PC-9 (cell line): ENCODE data around the gene CNTNAP2. TPM values are rescaled to one million over a fixed set of nuclear protein-coding genes. Genes with fewer than 3 reads are reported as not detected.
"Not testable (repeated sequence)": the region's sequence is repeated elsewhere in the genome, so short reads cannot be mapped to it uniquely, and the experiment has no call there.

Experiments used
- BruUV-seq: library from RNA; stranded (reverse); fragments of 400-500 nt; replicated peaks from 2 replicates; lab custom pipeline; 2021; lab: Mats Ljungman, UMichigan
- CTCF ChIA-PET: fragments of 300-600 bp; sonication (Branson Sonifier 250); formaldehyde crosslinking; loops from one replicate; lab custom pipeline; 2022; ENCODE audit warnings: antibody characterized with exemption; lab: Charles Lee
- POLR2A ChIA-PET: fragments of 300-600 bp; sonication (Branson Sonifier 250); formaldehyde crosslinking; loops from one replicate; lab custom pipeline; 2022; ENCODE audit warnings: antibody characterized with exemption; ENCODE audit not compliant: unreplicated experiment; lab: Charles Lee
- DNase-seq, 2 experiments: peaks; one replicate each; pipeline versions ENCODE4 v3.0.0 to v3.0.0-alpha.2; 2015 to 2022; ENCODE audit warnings: mixed read lengths in 1 of 2
- H2AFZ ChIP-seq: fragments of 200-600 bp; sonication (generic); 2 replicates; pipeline ENCODE4 v1.8.1; 2017; ENCODE audit warnings: antibody characterized with exemption
- H3F3A ChIP-seq: fragments of 200-600 bp; sonication (generic); 2 replicates; pipeline ENCODE4 v1.8.1; 2017; ENCODE audit warnings: antibody characterized with exemption, mild to moderate bottlenecking, low read depth; ENCODE audit not compliant: insufficient read depth
- H3K27ac ChIP-seq: fragments of 200-600 bp; sonication (generic); 2 replicates; pipeline ENCODE4 v1.6.1; 2016; ENCODE audit warnings: mixed run types
- H3K27me3 ChIP-seq: fragments of 200-600 bp; sonication (generic); 2 replicates; pipeline ENCODE4 v1.6.1; 2016; ENCODE audit warnings: low read depth, mixed run types; ENCODE audit not compliant: insufficient read depth
- H3K36me3 ChIP-seq: fragments of 200-600 bp; sonication (generic); 2 replicates; pipeline ENCODE4 v1.6.1; 2016; ENCODE audit warnings: low read depth, mixed run types
- H3K4me1 ChIP-seq: fragments of 200-600 bp; sonication (generic); replicated peaks from 2 replicates; pipeline ENCODE4 v1.6.1; 2016; ENCODE audit warnings: mixed run types; ENCODE audit not compliant: insufficient read depth
- H3K4me2 ChIP-seq: fragments of 200-600 bp; sonication (generic); 2 replicates; pipeline ENCODE4 v1.6.1; 2017; ENCODE audit warnings: mixed run types
- H3K4me3 ChIP-seq: fragments of 200-600 bp; sonication (generic); 2 replicates; pipeline ENCODE4 v1.6.1; 2016; ENCODE audit warnings: mixed run types
- H3K79me2 ChIP-seq: fragments of 200-600 bp; sonication (generic); 2 replicates; pipeline ENCODE4 v1.6.1; 2017; ENCODE audit warnings: low read depth, mixed run types
- H3K9me2 ChIP-seq: fragments of 200-600 bp; sonication (generic); 2 replicates; pipeline ENCODE4 v1.8.1; 2017; ENCODE audit warnings: mild to moderate bottlenecking; ENCODE audit not compliant: insufficient read depth
- H3K9me3 ChIP-seq: fragments of 200-600 bp; sonication (generic); 2 replicates; pipeline ENCODE4 v1.8.1; 2016; ENCODE audit warnings: low read depth; ENCODE audit not compliant: insufficient read depth
- H4K20me1 ChIP-seq: fragments of 200-600 bp; sonication (generic); 2 replicates; pipeline ENCODE4 v1.8.1; 2017; ENCODE audit not compliant: insufficient read depth
- EZH2 ChIP-seq: fragments of 200-600 bp; sonication (generic); IDR thresholded peaks from 2 replicates; pipeline ENCODE4 v1.8.0; 2017; ENCODE audit warnings: antibody characterized with exemption, low read depth
- intact Hi-C: fragments of 100-400 bp; cut with micrococcal nuclease; formaldehyde crosslinking; loops from one replicate; pipeline ENCODE4 v1.10.0; 2022; ENCODE audit not compliant: unreplicated experiment
- total RNA-seq: library from RNA; stranded (reverse); gene quantifications from 2 replicates; pipeline ENCODE4 v1.2.3, GENCODE V29; 2021
- TF ChIP-seq, protein P1 (sequence below): fragments of 200-600 bp; sonication (generic); conservative IDR thresholded peaks from 2 replicates; pipeline ENCODE4 v1.6.1; 2017; ENCODE audit warnings: mixed run types, antibody characterized with exemption, mild to moderate bottlenecking, moderate library complexity

CNTNAP2 gene
- total RNA-seq, 1 experiment from 2014 or later, result not detected

DNA sequence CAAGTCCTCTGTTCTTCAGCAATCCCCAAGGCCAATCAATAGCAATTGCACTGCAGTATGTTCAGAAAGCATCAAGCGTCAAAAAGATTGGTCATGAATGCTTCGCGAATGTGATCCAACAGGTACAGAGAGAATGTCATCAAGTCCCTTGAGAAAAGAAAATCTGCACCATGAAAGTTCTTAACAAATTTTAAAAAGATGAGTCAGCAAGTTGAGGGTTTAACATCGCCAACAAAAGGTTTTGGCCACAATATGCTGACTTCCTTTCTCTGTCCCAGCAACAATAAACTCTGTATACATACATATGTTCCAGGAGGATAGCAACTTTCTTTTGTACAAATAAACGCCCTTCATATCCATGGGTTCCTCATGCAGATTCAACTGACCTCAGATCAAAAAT, 2305.4 kb downstream of the CNTNAP2 start:
- H3K4me2 ChIP-seq, result no peak overlapping the region
- no peak overlapping the region for H3K27ac ChIP-seq
- no peaks in the 10 kb centered on the region for H3K36me3 ChIP-seq
- H3K79me2 ChIP-seq, result no peaks in the 10 kb centered on the region
- H2AFZ ChIP-seq, result no peak overlapping the region
- no TSS peak for BruUV-seq
- intact Hi-C loops, result no loop called here
- TF ChIP-seq EZH2, result no peak
- TF ChIP-seq, protein P1, sequence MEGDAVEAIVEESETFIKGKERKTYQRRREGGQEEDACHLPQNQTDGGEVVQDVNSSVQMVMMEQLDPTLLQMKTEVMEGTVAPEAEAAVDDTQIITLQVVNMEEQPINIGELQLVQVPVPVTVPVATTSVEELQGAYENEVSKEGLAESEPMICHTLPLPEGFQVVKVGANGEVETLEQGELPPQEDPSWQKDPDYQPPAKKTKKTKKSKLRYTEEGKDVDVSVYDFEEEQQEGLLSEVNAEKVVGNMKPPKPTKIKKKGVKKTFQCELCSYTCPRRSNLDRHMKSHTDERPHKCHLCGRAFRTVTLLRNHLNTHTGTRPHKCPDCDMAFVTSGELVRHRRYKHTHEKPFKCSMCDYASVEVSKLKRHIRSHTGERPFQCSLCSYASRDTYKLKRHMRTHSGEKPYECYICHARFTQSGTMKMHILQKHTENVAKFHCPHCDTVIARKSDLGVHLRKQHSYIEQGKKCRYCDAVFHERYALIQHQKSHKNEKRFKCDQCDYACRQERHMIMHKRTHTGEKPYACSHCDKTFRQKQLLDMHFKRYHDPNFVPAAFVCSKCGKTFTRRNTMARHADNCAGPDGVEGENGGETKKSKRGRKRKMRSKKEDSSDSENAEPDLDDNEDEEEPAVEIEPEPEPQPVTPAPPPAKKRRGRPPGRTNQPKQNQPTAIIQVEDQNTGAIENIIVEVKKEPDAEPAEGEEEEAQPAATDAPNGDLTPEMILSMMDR, result no peak
- CTCF ChIA-PET, result no interaction called here
- no peak for DNase-seq
- H3K9me3 ChIP-seq, result no peaks in the 10 kb centered on the region
- H3F3A ChIP-seq, result no peaks in the 10 kb centered on the region
- H3K9me2 ChIP-seq, result no peaks in the 10 kb centered on the region
- peaks cover 78% of the 10 kb centered on the region for H3K27me3 ChIP-seq
- H3K4me1 ChIP-seq, result no peaks in the 10 kb centered on the region
- no peaks in the 10 kb centered on the region for H4K20me1 ChIP-seq
- H3K4me3 ChIP-seq, result no peak overlapping the region
- POLR2A ChIA-PET, result no interaction called here

DNA sequence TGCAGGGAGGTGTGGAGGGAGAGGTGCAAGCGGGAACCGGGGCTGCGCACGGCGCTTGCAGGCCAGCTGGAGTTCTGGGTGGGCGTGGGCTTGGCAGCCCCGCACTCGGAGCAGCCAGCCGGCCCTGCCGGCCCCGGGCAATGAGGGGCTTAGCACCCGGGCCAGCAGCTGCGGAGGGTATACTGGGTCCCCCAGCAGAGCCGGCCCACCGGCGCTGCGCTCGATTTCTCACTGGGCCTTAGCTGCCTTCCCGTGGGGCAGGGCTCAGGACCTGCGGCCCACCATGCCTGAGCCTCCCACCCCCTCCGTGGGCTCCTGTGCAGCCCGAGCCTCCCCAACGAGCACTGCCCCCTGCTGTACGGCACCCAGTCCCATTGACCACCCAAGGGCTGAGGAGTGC, 2309.8 kb downstream of the CNTNAP2 start:
- H3K9me2 ChIP-seq, intact Hi-C loops, H3K4me2 ChIP-seq, H4K20me1 ChIP-seq, H3K4me3 ChIP-seq, DNase-seq, POLR2A ChIA-PET, H3F3A ChIP-seq, BruUV-seq, H3K9me3 ChIP-seq, H3K79me2 ChIP-seq, H3K36me3 ChIP-seq, H2AFZ ChIP-seq, H3K27ac ChIP-seq, H3K4me1 ChIP-seq, CTCF ChIA-PET: not testable (repeated sequence)
- H3K27me3 ChIP-seq, result peaks cover 56% of the 10 kb centered on the region

DNA sequence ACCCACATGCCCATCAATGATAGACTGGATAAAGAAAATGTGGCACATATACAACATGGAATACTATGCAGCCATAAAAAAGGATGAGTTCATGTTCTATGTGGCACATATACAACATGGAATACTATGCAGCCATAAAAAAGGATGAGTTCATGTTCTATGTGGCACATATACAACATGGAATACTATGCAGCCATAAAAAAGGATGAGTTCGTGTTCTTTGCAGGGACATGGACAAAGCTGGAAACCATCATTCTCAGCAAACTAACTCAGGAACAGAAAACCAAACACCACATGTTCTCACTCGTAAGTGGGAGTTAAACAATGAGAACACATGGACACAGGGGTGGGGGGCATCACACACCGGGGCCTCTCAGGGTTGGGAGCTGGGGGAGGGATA, 2314.1 kb downstream of the CNTNAP2 start:
- POLR2A ChIA-PET, DNase-seq, H3K9me3 ChIP-seq, H3K27ac ChIP-seq, CTCF ChIA-PET, intact Hi-C loops, H3K9me2 ChIP-seq, H3K4me3 ChIP-seq, H3F3A ChIP-seq, H2AFZ ChIP-seq, H3K36me3 ChIP-seq, BruUV-seq, H3K4me2 ChIP-seq, H3K79me2 ChIP-seq, H3K4me1 ChIP-seq, H4K20me1 ChIP-seq: not testable (repeated sequence)
- H3K27me3 ChIP-seq, result peaks cover 67% of the 10 kb centered on the region

GRCh38 chr7:148433521-148434180, 2317.1 kb downstream of the CNTNAP2 start:
- DNase-seq, result no peak
- Histone ChIP-seq H3K27ac (no peak overlapping the region), H3F3A (no peaks in the 10 kb centered on the region), H3K27me3 (peaks cover 67% of the 10 kb centered on the region), H3K9me2 (no peaks in the 10 kb centered on the region), H3K79me2 (no peaks in the 10 kb centered on the region), H3K4me1 (no peaks in the 10 kb centered on the region), H3K4me2 (no peak overlapping the region), H3K36me3 (no peaks in the 10 kb centered on the region), H3K4me3 (no peak overlapping the region), H4K20me1 (no peaks in the 10 kb centered on the region), H2AFZ (no peak overlapping the region), H3K9me3 (no peaks in the 10 kb centered on the region)
- TF ChIP-seq EZH2, result no peak
- TF ChIP-seq, protein P1, result no peak
- no TSS peak for BruUV-seq
- intact Hi-C loops, result no loop called here
- POLR2A ChIA-PET, result no interaction called here
- CTCF ChIA-PET, result no interaction called here
